ENCODE data around the gene PLXNA4.
A peak's percentile ranks its signal among the peaks of the same experiment; 100 is the strongest.

The PLXNA4 gene

DNA sequence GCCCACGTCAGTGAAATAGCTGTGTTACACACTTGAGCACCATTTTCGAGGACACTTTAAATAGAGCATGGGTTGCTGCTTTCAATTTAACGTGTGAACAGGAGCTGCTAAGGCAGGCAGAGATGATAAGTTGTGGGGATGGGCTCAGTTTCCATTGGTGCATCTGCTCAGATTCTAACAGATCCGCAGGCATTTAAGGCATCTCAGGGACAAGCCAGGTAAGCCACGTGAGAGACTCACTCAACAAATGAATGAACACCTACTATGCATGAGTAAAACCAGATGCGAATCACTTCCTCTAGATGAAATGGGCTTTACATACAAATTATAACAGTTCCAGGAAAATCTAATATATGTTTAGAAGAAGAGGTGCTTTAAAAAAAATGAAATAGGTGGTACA is 34.6 kb downstream of the PLXNA4 start:
- DNase-seq (ENCODE audit: low spot score in 2 of 2) (no peak), ATAC-seq (no peak)
- Mint-ChIP-seq H3K4me3 (no peak overlapping the region), H3K27ac (no peak overlapping the region), H3K4me1 (peaks cover 13% of the 10 kb centered on the region), H3K9me3 (no peaks in the 10 kb centered on the region), H3K36me3 (no peaks in the 10 kb centered on the region)

DNA sequence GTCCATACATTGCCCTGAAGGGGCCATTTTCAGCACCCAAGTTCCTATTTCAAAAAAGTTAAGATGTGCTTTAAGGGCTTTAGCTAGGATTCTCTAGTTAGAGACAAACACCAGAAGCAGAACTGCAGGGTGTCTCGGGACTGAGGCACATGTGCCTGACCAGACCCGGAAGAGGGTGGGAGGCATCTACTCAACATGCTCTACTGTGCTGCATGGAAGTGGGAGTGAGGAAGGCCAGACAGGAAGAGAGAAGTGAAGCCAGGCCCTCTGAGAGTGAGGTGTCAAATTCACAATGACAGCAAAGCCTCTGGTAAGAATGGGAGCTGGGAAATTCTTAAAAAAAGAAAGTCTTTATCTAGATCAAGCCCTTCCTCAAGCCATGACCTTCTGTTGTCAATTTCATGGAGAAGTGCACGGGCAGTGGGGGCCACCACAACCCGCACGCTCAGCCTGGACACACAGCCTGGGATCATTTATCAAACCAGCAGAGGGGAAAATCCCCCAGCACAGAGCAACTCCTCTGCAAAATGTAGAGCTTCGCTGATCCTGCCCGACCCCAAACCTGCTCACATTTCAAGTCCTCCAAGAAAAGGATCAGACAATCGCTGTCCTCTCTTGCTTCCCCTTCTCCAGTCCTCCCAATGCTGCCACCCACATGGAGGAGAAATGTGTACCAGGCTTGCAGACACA is 38.7 kb downstream of the PLXNA4 start:
- Mint-ChIP-seq H3K27ac (no peak overlapping the region), H3K4me3 (no peak overlapping the region), H3K9me3 (no peaks in the 10 kb centered on the region), H3K36me3 (no peaks in the 10 kb centered on the region), H3K4me1 (peaks cover 6% of the 10 kb centered on the region)
- peak; percentile 42 for ATAC-seq
- no peak for DNase-seq (ENCODE audit: low spot score in 2 of 2)

DNA sequence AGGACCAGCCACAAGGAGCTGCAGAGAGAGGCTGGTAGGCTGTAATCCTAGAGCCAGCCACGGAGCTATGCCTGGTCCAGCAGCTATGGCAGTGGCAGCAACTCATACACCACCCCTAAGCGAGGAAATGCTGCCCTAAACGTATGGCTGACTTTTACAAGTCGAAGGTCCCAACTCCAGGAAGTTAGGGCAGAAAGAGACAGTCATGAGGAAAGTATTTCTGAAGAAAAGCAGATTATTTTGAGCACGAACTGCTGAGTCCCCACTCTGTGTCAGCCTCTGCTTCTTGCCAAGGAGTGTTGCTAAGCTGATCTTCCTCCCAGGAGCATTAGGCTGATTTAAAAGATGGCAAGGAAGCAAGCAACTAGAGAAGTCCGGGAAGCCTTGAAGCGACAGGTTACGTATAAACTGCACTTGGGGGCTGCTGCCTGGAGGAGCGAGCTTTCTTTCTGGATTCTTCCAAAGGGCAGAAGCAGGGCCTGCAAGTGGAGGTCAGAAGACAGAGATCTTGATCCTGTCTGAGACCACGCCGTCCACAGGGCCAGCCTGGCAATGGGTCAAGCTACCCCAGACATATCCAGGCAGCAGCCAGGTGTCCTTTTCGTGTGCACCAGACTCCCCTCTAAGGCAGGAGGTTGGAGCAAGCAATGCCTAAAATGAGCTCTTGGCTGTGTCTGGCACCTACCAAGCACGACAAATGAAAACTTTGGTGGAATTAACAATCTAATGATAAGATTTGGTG is 39.4 kb downstream of the PLXNA4 start:
- H3K9me3 Mint-ChIP-seq, result no peaks in the 10 kb centered on the region
- DNase-seq (ENCODE audit: low spot score in 2 of 2), result no peak
- H3K27ac Mint-ChIP-seq, result no peak overlapping the region
- H3K4me3 Mint-ChIP-seq, result no peak overlapping the region
- ATAC-seq, result no peak
- no peaks in the 10 kb centered on the region for H3K36me3 Mint-ChIP-seq
- H3K4me1 Mint-ChIP-seq, result peaks cover 6% of the 10 kb centered on the region

DNA sequence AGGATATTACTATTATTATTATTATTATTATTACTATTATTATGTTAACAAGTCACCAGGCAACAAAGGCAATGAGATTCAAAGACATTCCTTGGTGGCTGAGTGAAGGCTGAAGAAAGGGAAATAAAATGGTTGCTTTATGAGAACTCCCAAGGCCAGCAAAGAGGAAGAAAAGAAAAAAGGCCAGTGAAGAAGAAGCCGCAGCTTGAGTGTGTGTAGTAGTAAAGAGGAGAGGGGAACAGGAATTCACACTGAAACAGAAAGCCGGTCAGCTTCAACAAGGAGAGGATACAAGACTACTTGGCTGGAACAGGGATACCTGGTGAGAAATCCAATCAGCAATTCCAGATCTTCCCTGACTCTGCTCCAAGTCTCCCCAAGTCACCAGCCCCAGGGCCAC is 42.4 kb downstream of the PLXNA4 start:
- no peak for ATAC-seq

DNA sequence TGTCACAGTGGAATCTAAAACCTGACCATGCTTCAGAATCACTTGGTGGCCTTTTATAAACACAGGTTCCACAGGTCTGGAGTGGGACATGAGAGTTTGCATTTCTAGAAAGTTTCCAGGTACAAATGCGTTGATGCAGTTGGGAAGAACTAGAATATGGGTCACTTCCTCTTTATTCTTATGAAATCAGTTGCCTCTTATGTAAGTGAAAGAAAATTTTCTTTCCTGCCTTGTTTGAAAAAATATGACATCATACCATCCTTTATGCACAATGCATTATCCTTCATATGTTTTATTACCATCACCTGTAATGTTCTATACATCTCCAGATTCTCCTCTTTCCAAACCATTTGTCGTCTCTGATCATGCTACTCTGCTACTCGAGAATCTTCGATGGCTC is 44.0 kb downstream of the PLXNA4 start:
- no peaks in the 10 kb centered on the region for H3K9me3 Mint-ChIP-seq
- no peaks in the 10 kb centered on the region for H3K36me3 Mint-ChIP-seq
- H3K27ac Mint-ChIP-seq, result no peak overlapping the region
- H3K4me1 Mint-ChIP-seq, result peaks cover 1% of the 10 kb centered on the region
- DNase-seq (ENCODE audit: low spot score in 2 of 2), result no peak
- no peak overlapping the region for H3K4me3 Mint-ChIP-seq
- ATAC-seq, result no peak

More for the DNA sequence above, 42.4 kb downstream of the PLXNA4 start:
- no peaks in the 10 kb centered on the region for H3K9me3 Mint-ChIP-seq
- DNase-seq (ENCODE audit: low spot score in 2 of 2), result no peak
- H3K4me1 Mint-ChIP-seq, result peaks cover 6% of the 10 kb centered on the region
- H3K36me3 Mint-ChIP-seq, result no peaks in the 10 kb centered on the region
- H3K4me3 Mint-ChIP-seq, result no peak overlapping the region
- no peak overlapping the region for H3K27ac Mint-ChIP-seq

DNA sequence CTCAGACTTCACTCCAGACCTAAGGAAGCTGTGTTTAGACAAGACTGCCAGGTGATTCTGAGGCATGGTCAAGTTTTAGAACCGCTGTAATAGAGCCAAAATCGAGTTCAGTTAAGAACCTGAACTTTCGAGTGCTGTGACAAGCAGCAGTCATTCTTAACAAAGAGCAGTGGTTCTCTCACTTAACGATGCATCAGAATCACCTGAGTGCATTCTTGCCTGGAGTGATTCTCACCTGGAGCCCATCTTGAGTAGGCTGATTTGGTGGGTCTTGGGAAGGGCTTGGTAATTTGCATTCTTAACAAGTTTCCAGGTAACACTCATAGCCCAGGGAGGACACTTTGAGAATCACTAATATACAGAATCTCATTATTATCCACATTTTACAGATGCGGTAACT is 44.7 kb downstream of the PLXNA4 start:
- no peak overlapping the region for H3K27ac Mint-ChIP-seq
- peaks cover 2% of the 10 kb centered on the region for H3K4me1 Mint-ChIP-seq
- no peak for DNase-seq (ENCODE audit: low spot score in 2 of 2)
- H3K36me3 Mint-ChIP-seq, result no peaks in the 10 kb centered on the region
- H3K9me3 Mint-ChIP-seq, result no peaks in the 10 kb centered on the region
- ATAC-seq, result no peak
- H3K4me3 Mint-ChIP-seq, result no peak overlapping the region

DNA sequence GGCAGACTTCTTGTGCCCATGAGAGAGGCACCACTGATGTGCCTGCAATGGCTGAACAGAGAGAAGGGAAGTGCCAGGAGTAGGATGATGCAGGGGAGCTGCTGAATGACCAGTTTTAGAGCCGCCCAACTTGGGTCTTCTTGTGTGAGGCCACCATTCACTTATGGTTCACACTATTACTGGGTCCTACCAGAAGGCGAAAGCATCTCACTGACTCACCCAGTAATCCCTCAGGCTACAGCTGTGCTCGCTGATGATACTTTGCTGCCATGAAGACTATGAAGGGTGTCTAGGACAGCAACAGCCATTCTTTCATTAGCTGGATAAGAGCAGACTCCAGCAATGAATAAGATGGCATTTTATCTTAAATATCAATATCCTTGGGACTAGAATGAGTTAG is 47.6 kb downstream of the PLXNA4 start:
- Mint-ChIP-seq H3K9me3 (no peaks in the 10 kb centered on the region), H3K27ac (no peak overlapping the region), H3K4me3 (no peak overlapping the region), H3K36me3 (no peaks in the 10 kb centered on the region), H3K4me1 (peaks cover 11% of the 10 kb centered on the region)
- DNase-seq (ENCODE audit: low spot score in 2 of 2), result no peak
- ATAC-seq, result peak; percentile 57

DNA sequence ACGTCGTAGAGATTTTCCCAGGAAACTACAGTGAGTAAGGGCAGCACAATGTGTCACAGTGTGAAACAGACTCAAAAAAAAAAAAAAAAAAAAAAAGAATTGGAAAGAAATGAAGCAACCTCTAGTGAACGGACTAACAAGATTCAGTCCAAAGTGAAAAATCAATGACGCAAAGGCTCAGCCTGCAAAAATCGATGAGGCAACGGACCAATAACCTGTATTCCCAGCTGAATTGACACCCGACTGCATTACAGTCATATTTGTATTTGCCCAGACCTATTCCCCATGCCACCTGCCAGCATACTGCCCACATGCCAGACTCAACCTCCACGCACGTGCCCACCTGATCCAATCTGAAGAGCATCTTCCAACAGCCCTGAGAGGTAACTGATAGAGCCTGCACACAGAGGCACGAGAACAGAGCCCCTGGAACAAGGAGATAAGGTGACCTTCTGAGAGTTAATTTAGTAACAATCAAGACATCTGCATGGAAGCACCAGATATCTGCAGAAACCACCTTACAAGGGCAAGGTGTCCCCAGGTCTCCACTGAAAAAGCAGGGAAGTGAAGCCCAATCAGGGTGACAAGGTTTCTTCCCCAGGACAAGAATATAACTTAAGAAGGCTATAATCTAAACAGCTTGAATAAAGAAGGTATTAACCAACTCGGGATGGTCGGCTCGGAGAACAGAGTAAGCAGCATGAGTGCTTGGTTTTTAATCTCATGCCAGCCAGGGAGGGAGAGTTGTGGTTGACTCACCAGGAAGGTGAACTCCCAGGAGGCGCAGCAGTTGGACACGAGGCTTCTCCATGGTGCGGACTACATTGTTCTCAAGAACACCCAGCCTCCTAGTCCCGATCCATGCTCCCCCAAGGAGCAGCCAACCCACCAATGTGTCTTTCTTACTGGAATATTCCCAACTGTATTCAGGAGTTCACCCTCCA is 48.5 kb downstream of the PLXNA4 start:
- no peak for ATAC-seq
- no peaks in the 10 kb centered on the region for H3K9me3 Mint-ChIP-seq
- no peak overlapping the region for H3K4me3 Mint-ChIP-seq
- no peak overlapping the region for H3K27ac Mint-ChIP-seq
- DNase-seq (ENCODE audit: low spot score in 2 of 2), result no peak
- H3K36me3 Mint-ChIP-seq, result no peaks in the 10 kb centered on the region
- peaks cover 17% of the 10 kb centered on the region for H3K4me1 Mint-ChIP-seq

DNA sequence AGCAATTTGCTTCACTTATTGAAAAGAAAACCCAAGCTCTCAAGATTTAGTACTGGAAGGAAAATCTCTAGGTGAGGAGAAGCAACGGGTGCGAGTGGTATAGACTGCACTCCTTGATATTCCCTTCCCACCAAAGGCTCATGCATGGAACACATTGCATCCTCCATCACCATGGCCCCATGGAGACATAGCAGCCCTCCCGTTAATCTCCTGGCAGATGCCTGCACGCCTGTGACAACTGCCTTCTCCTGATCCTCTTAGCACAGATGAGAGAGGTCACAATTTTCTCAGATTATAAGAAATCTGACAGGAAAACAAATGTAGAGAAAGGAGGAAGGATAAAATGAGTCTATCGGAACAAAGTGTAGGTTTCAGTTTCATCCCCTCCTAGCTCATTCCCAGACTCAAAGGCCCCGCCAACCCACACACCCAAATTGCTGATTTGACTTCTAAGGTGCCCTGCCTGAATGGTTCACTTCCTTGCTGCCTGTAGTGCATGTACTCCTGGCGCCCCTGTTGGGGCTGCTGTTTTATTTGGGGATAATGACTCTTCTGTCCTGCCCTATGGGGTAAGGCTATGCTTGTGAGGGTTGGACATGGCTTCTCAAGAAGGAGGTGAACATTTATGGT is 50.0 kb downstream of the PLXNA4 start:
- ATAC-seq, result peak; percentile 75
- peaks cover 17% of the 10 kb centered on the region for H3K4me1 Mint-ChIP-seq
- H3K27ac Mint-ChIP-seq, result no peak overlapping the region
- H3K36me3 Mint-ChIP-seq, result no peaks in the 10 kb centered on the region
- H3K9me3 Mint-ChIP-seq, result no peaks in the 10 kb centered on the region
- DNase-seq (ENCODE audit: low spot score in 2 of 2), result no peak
- no peak overlapping the region for H3K4me3 Mint-ChIP-seq

DNA sequence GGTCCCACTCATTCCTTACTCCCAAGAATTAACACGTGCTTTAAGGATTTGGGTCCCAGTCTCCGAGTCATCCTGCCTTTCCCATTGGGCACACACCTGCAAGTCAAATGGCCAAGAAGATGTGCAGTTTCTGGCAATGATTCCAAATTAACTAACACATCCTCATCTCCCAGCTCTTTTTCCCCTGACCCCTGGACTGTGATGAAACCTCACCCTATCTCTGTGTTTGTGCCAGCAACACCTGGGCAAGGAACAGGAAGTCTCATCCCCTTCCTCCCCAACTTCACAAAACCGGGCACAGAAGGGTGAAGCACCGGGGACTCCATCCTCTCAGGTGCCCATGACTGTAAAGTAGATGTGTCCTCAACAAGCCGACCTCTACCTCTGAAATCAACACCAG is 54.8 kb downstream of the PLXNA4 start:
- no peaks in the 10 kb centered on the region for H3K36me3 Mint-ChIP-seq
- H3K4me3 Mint-ChIP-seq, result no peak overlapping the region
- no peak overlapping the region for H3K27ac Mint-ChIP-seq
- H3K9me3 Mint-ChIP-seq, result no peaks in the 10 kb centered on the region
- H3K4me1 Mint-ChIP-seq, result peaks cover 13% of the 10 kb centered on the region
- no peak for ATAC-seq
- no peak for DNase-seq (ENCODE audit: low spot score in 2 of 2)

DNA sequence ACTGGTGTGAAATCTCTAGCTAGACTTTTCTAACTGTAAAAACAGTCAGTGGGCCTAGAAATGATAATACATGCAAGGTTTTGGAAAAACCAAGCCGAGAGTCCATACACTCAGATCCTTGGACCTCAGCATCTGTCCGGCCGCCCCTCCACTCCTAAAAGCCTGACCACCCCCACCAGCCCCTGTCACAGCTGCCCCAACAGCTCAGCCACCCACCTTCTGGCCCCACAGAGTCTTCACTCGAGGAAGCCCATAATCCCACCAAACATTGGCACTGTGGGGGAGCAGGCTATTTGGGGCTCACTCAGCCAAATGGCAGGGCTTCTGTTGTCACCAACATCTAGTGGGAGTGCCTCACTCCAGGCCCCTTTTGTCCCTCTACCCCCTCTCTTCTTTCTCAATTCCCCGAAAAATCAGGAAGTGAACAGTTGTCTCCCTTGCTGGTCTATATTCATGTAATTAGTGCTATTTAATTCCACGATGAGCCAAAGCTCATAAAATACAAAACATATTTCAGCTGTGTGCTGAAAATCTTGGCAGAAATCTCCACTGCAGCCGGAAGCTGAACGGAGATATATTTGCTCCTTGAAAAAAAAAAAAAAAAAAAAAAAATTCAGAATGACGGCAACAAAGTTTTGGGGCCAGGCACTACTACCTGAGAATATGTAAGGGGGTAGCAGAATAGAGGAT is 55.5 kb downstream of the PLXNA4 start:
- H3K27ac Mint-ChIP-seq, result no peak overlapping the region

DNA sequence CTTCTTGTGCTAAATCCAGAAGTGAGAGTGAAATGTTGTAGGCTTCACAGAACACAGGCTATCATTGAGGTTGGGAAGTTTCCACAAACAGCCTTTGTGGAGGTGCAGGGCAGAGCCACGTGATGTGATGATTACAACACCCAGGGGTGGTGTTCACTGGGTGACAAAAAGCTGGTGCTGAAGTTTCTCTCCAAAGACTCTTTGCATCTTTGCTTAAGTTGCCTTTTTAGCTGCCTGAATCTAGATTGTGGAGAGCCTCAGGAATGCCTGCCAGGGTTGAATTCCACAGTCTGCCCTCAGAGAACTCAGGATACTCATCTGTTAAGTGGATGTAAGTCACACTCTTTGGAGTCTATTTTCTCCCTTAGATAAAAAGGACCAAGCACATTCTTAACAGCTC is 56.3 kb downstream of the PLXNA4 start:
- Mint-ChIP-seq H3K4me1 (peaks cover 8% of the 10 kb centered on the region), H3K27ac (no peak overlapping the region), H3K4me3 (no peak overlapping the region), H3K36me3 (no peaks in the 10 kb centered on the region), H3K9me3 (no peaks in the 10 kb centered on the region)
- ATAC-seq, result peak; percentile 45
- no peak for DNase-seq (ENCODE audit: low spot score in 2 of 2)

More for the DNA sequence above, 55.5 kb downstream of the PLXNA4 start:
- DNase-seq (ENCODE audit: low spot score in 2 of 2) (no peak), ATAC-seq (no peak)
- no peaks in the 10 kb centered on the region for H3K36me3 Mint-ChIP-seq
- H3K4me3 Mint-ChIP-seq, result no peak overlapping the region
- H3K4me1 Mint-ChIP-seq, result peaks cover 8% of the 10 kb centered on the region
- no peaks in the 10 kb centered on the region for H3K9me3 Mint-ChIP-seq

DNA sequence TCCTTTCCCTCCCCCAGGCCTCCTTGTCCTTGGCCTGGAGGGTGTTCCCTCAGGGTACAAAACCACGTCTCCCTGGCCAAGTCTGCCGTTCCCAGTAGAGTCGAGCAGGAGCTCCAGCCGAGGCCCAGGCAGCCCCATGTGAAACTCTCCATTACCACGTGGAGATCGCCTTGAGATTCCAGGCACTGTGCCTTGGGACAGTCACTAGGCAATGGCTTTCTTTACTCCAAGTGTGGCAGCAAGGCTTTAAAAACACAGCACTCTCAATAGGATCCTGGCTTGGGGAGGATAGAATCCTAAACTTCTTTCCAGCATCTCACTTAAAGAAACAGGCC is 57.5 kb downstream of the PLXNA4 start:
- no peak overlapping the region for H3K4me3 Mint-ChIP-seq
- DNase-seq (ENCODE audit: low spot score in 2 of 2) (no peak), ATAC-seq (no peak)
- no peaks in the 10 kb centered on the region for H3K36me3 Mint-ChIP-seq
- no peak overlapping the region for H3K27ac Mint-ChIP-seq
- H3K4me1 Mint-ChIP-seq, result peaks cover 7% of the 10 kb centered on the region
- no peaks in the 10 kb centered on the region for H3K9me3 Mint-ChIP-seq

DNA sequence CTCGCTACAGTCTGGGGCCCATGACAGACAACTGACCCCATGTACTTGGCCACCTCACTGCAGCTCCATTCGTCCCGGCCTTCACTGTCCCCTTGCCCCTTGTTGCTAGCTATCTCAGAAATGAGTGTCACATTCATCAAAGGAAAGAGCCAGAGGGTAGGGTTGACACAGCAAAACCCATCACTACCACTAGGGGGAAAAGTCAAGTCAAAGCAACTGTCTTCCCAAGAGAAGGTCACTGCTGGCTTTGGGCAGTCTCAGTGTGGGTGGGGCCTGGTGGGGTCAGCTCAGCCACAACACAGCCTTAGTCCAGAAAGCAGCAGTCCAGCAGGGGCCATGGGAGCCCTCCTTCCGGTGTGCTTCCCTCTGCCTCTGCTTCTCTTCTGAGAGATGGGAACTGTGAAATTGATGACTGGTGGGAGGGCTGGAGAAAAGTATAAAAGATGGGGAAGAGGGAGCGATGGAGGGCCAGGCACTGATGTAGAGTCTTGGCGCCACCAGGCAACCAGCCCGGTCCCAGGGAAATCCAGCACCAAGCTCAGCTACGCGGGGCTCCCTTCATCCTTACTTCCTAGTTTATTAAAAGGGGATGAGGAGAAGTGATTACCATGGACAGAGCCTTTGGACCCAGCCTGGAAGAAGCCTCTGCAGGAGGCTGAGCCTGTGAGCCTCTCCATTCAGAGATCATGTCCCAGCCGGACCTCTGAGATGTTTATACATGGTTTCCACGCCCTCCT is 58.0 kb downstream of the PLXNA4 start:
- H3K27ac Mint-ChIP-seq, result no peak overlapping the region
- peak; percentile 47 for ATAC-seq
- DNase-seq (ENCODE audit: low spot score in 2 of 2), result no peak
- no peak overlapping the region for H3K4me3 Mint-ChIP-seq
- H3K4me1 Mint-ChIP-seq, result peaks cover 1% of the 10 kb centered on the region
- H3K9me3 Mint-ChIP-seq, result no peaks in the 10 kb centered on the region
- no peaks in the 10 kb centered on the region for H3K36me3 Mint-ChIP-seq
